Uterus (tissue), 4 donors: Measurements from ENCODE around the gene TMEM81. TPM values are rescaled to one million over a fixed set of nuclear protein-coding genes. Genes with fewer than 3 reads are reported as not detected.

Source experiments
- DNase-seq, 2 donors: peaks; one replicate each; pipeline ENCODE4 v3.0.0-alpha.2; 2019 to 2020
- H3K27ac ChIP-seq, 2 donors: fragments of 200-600 bp; sonication (generic); 1 replicate in 1 of 2; 2 replicates in 1 of 2; pipeline ENCODE4 v1.5.1; 2016 to 2018
- H3K27me3 ChIP-seq, 2 donors: fragments of 200-600 bp; sonication (generic); one replicate each; pipeline ENCODE4 v1.5.1; 2018 to 2019; ENCODE audit warnings: control low read depth in 1 of 2
- H3K36me3 ChIP-seq, 2 donors: fragments of 200-600 bp; sonication (generic); one replicate each; pipeline ENCODE4 v1.5.1; 2019; ENCODE audit warnings: control low read depth in 1 of 2
- H3K4me1 ChIP-seq, 2 donors: fragments of 200-600 bp; sonication (generic); one replicate each; pipeline ENCODE4 v1.5.1; 2018 to 2019; ENCODE audit warnings: control low read depth in 1 of 2
- H3K4me3 ChIP-seq, 2 donors: fragments of 200-600 bp; sonication (generic); 1 replicate in 1 of 2; 2 replicates in 1 of 2; pipeline ENCODE4 v1.5.1; 2018 to 2019; ENCODE audit warnings: mild to moderate bottlenecking in 1 of 2
- H3K9me3 ChIP-seq, 2 donors: fragments of 200-600 bp; sonication (generic); one replicate each; pipeline ENCODE4 v1.5.1; 2019; ENCODE audit warnings: control low read depth in 1 of 2
- CTCF ChIP-seq, 4 experiments: fragments of 200-600 bp in 2 of 4; fragments of 450-650 bp in 2 of 4; sonication (generic) in 2 of 4; IDR thresholded peaks; one replicate each; pipeline ENCODE4 v1.5.1; 2016 to 2019; ENCODE audit warnings: antibody characterized with exemption in 4 of 4, mild to moderate bottlenecking in 2 of 4, moderate library complexity in 1 of 4
- POLR2A ChIP-seq, 2 donors: fragments of 450-650 bp; IDR thresholded peaks; one replicate each; pipeline ENCODE4 v1.6.1; 2016; ENCODE audit warnings: antibody characterized with exemption in 2 of 2, mild to moderate bottlenecking in 1 of 2, moderate library complexity in 1 of 2
- intact Hi-C: fragments of 100-400 bp; cut with DNase I; formaldehyde crosslinking; loops from one replicate; pipeline ENCODE4 v1.15.1; 2023; ENCODE audit warnings: low total_unique reads
- total RNA-seq, 4 donors: library from RNA; depleted of rRNA in 3 of 4; stranded (reverse); fragments of >200 nt in 3 of 4; gene quantifications; one replicate each; pipeline versions ENCODE4 v1.1.0 to v1.2.4, GENCODE V29; 2014 to 2023
- donor health status: DM: yes; HTN: yes; CAD: no.

The TMEM81 gene
- total RNA-seq, 4 donors from 2014 or later: 0.26 to 3.3 (median 1.7) TPM; not detected in 1

GRCh38 chr1:205041998-205042910 lies 42.0 kb downstream of the TMEM81 start:
- Histone ChIP-seq H3K27me3 (no peaks in the 10 kb centered on the region), H3K4me1 (peaks cover 0 to 4% of the 10 kb centered on the region in 2 donors), H3K36me3 (no peaks in the 10 kb centered on the region), H3K4me3 (no peak overlapping the region), H3K27ac (no peak overlapping the region), H3K9me3 (no peaks in the 10 kb centered on the region)
- DNase-seq: no peak
- TF ChIP-seq POLR2A (IDR thresholded peaks at IDR 0.05) (no peak), CTCF (IDR thresholded peaks at IDR 0.05) (no peak)
- intact Hi-C loops: no loop called here

GRCh38 chr1:205041001-205041715 lies 43.1 kb downstream of the TMEM81 start:
- Histone ChIP-seq H3K27ac (no peak overlapping the region), H3K4me1 (peaks cover 0 to 4% of the 10 kb centered on the region in 2 donors), H3K36me3 (no peaks in the 10 kb centered on the region), H3K4me3 (no peak overlapping the region), H3K27me3 (no peaks in the 10 kb centered on the region), H3K9me3 (no peaks in the 10 kb centered on the region)
- intact Hi-C loops: no loop called here
- TF ChIP-seq POLR2A (IDR thresholded peaks at IDR 0.05): no peak
- TF ChIP-seq CTCF (IDR thresholded peaks at IDR 0.05): no peak
- no peak for DNase-seq

- Histone ChIP-seq H3K9me3 (no peaks in the 10 kb centered on the region), H3K4me1 (peaks cover 0 to 4% of the 10 kb centered on the region in 2 donors), H3K4me3 (no peak overlapping the region), H3K36me3 (no peaks in the 10 kb centered on the region), H3K27me3 (no peaks in the 10 kb centered on the region), H3K27ac (no peak overlapping the region)
- intact Hi-C loops: no loop called here
- no peak for TF ChIP-seq CTCF (IDR thresholded peaks at IDR 0.05)
- no peak for TF ChIP-seq POLR2A (IDR thresholded peaks at IDR 0.05)
- DNase-seq: no peak
Observed at GRCh38 chr1:205038132-205038786, 46.0 kb downstream of the TMEM81 start.

GRCh38 chr1:205037539-205037938 lies 46.7 kb downstream of the TMEM81 start:
- Histone ChIP-seq H3K36me3 (no peaks in the 10 kb centered on the region), H3K9me3 (no peaks in the 10 kb centered on the region), H3K27me3 (no peaks in the 10 kb centered on the region), H3K4me3 (no peak overlapping the region), H3K4me1 (no peaks in the 10 kb centered on the region), H3K27ac (no peak overlapping the region)
- no peak for DNase-seq
- TF ChIP-seq POLR2A (IDR thresholded peaks at IDR 0.05): no peak
- TF ChIP-seq CTCF (IDR thresholded peaks at IDR 0.05): no peak
- intact Hi-C loops: no loop called here

Other genes starting within 250 kb of the TMEM81 start
- gene NFASC, start 213.6 kb downstream of the TMEM81 start, total RNA-seq: 10 to 100 TPM in 3 of 4 donors, 1 to 10 TPM in 1; 7.9 to 68.7 (median 32.7) TPM
- 1 to 10 TPM in 1 of 4 donors, not detected in 3; 3.0 TPM for gene CNTN2, start 41.2 kb downstream of the TMEM81 start, total RNA-seq
- 10 to 100 TPM in 3 of 4 donors, 1 to 10 TPM in 1; 4.9 to 33.7 (median 24.7) TPM for gene RBBP5, start 37.5 kb upstream of the TMEM81 start, total RNA-seq
- 10 to 100 TPM in 2 of 4 donors, 1 to 10 TPM in 2; 7.9 to 26.9 (median 14.4) TPM for gene DSTYK, start 127.2 kb upstream of the TMEM81 start, total RNA-seq
- 1 to 10 TPM; 2.4 to 6.1 (median 5.3) TPM for gene TMCC2, start 143.5 kb upstream of the TMEM81 start, total RNA-seq
- 1 to 10 TPM in 2 of 4 donors, under 1 TPM in 1, not detected in 1; 0.73 to 2.0 (median 1.5) TPM for gene NUAK2, start 237.3 kb upstream of the TMEM81 start, total RNA-seq